Measurements from ENCODE around the gene MEGF10. TPM values are rescaled to one million over a fixed set of nuclear protein-coding genes. Genes with fewer than 3 reads are reported as not detected.
"Not testable (repeated sequence)": the region's sequence is repeated elsewhere in the genome, so short reads cannot be mapped to it uniquely, and the experiment has no call there.

Gene MEGF10
- total RNA-seq, 4 donors from 2014 or later, result 0.27 to 5.4 (median 0.97) TPM

DNA sequence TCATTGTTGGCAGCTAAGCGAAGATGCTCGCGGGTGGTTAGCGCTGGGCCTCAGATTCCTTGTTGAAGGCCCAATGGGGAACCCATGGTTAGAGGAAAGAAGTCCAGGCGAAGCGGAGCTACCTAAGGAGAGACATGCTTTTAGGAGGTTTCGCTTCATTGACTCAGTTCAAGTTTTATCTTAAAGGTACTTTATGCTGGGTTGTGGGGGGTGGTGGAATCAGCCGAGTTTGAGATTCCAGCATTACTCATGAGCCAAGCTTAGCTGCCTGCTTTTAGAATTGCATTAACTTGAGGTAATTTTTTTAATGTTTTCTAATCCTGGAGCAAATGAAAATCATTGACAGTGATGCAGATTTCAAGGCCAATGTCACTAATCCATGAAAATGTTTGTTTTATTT, 16.1 kb downstream of the MEGF10 start:
- no peak for TF ChIP-seq EP300 (IDR thresholded peaks at IDR 0.05)
- no peak for TF ChIP-seq POLR2A (IDR thresholded peaks at IDR 0.05)
- TF ChIP-seq, protein P1, sequence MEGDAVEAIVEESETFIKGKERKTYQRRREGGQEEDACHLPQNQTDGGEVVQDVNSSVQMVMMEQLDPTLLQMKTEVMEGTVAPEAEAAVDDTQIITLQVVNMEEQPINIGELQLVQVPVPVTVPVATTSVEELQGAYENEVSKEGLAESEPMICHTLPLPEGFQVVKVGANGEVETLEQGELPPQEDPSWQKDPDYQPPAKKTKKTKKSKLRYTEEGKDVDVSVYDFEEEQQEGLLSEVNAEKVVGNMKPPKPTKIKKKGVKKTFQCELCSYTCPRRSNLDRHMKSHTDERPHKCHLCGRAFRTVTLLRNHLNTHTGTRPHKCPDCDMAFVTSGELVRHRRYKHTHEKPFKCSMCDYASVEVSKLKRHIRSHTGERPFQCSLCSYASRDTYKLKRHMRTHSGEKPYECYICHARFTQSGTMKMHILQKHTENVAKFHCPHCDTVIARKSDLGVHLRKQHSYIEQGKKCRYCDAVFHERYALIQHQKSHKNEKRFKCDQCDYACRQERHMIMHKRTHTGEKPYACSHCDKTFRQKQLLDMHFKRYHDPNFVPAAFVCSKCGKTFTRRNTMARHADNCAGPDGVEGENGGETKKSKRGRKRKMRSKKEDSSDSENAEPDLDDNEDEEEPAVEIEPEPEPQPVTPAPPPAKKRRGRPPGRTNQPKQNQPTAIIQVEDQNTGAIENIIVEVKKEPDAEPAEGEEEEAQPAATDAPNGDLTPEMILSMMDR (IDR thresholded peaks at IDR 0.05), result no peak
- TF ChIP-seq POLR2AphosphoS5 (IDR thresholded peaks at IDR 0.05), result no peak
- H3K9me3 ChIP-seq, result no peaks in the 10 kb centered on the region
- no peak overlapping the region for H3K27ac ChIP-seq
- no peaks in the 10 kb centered on the region for H3K27me3 ChIP-seq
- H3K4me1 ChIP-seq, result peaks cover 0 to 5% (median 0%) of the 10 kb centered on the region in 3 donors
- ATAC-seq, result no peak
- WGBS, 2 donors (ENCODE audit: low coverage in 1 of 2), result 61 to 68% methylated on average over 2 to 4 of the region's 8 CpGs
- H3K36me3 ChIP-seq, result no peaks in the 10 kb centered on the region
- no peak overlapping the region for H3K4me3 ChIP-seq

DNA sequence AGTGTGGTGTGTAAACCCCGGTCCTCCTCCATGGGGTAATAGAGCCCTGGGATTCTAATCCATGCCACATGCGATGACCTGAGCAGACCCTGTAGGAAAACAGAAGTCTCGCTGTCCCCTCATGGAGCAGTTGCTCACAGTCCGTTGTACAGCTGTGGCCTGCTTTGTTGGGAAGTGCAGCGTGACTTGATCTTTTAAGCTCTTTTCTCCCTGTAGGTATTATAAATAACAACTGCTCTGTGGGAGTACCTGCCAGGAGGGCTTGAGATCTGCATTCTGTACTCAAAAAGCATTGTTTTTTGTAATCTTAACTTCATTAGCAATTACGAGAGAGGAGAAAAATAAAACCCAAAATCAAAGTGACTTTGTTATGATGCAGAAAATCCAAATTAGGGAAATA, 17.3 kb downstream of the MEGF10 start:
- 81 to 86% methylated on average over 6 of the region's 6 CpGs for WGBS, 2 donors (ENCODE audit: low coverage in 1 of 2)
- no peaks in the 10 kb centered on the region for H3K36me3 ChIP-seq
- no peaks in the 10 kb centered on the region for H3K9me3 ChIP-seq
- no peak overlapping the region for H3K4me3 ChIP-seq
- TF ChIP-seq EP300 (IDR thresholded peaks at IDR 0.05) (no peak), POLR2AphosphoS5 (IDR thresholded peaks at IDR 0.05) (no peak)
- peaks cover 0 to 9% (median 0%) of the 10 kb centered on the region in 3 donors for H3K4me1 ChIP-seq
- no peak overlapping the region for H3K27ac ChIP-seq
- H3K27me3 ChIP-seq, result no peaks in the 10 kb centered on the region
- ATAC-seq, result no peak

DNA sequence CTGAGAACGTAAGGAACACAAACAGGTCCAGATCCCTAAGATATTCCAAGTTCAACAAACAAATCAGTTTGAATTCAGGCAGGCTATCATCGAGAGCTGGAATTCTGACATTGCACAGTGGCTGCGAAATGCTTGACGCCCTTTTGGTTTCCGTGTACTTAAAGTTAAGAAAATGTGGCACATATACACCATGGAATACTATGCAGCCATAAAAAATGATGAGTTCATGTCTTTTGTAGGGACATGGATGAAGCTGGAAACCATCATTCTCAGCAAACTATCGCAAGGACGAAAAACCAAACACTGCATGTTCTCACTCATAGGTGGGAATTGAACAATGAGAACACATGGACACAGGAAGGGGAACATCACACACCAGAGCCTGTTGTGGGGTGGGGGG, 17.7 kb downstream of the MEGF10 start:
- not testable (repeated sequence) for ATAC-seq, H3K4me1 ChIP-seq, H3K9me3 ChIP-seq, H3K27me3 ChIP-seq, H3K4me3 ChIP-seq, H3K36me3 ChIP-seq, H3K27ac ChIP-seq
- 92 to 99% methylated on average over 5 of the region's 7 CpGs for WGBS, 2 donors (ENCODE audit: low coverage in 1 of 2)

DNA sequence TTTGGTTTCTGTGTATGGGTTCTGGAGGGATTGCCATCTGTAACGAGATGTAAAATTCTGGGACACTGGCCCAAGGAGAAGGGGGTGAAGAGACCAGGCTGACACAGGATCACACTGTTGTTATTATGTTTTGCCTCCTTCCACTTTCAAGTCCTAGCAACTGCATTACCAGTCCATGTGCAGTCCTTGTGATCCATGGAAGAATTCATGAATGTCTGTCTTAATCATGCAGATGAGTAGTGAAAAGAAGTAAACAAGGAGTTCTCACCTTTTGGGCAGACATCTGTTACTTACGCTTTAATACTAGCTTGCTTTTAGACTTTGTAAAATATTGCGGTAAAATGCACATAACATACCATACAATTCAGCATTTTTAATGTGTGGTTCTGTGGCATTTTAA, 18.3 kb downstream of the MEGF10 start:
- H3K4me3 ChIP-seq, result no peak overlapping the region
- no peak for TF ChIP-seq EP300 (IDR thresholded peaks at IDR 0.05)
- no peak for TF ChIP-seq POLR2A (IDR thresholded peaks at IDR 0.05)
- TF ChIP-seq, protein P1 (IDR thresholded peaks at IDR 0.05), result no peak
- TF ChIP-seq POLR2AphosphoS5 (IDR thresholded peaks at IDR 0.05), result no peak
- no peak overlapping the region for H3K27ac ChIP-seq
- ATAC-seq, result no peak
- no peaks in the 10 kb centered on the region for H3K27me3 ChIP-seq
- no peaks in the 10 kb centered on the region for H3K36me3 ChIP-seq
- H3K4me1 ChIP-seq, result peaks cover 0 to 9% (median 0%) of the 10 kb centered on the region in 3 donors
- WGBS, 2 donors (ENCODE audit: low coverage in 1 of 2), result 67 to 72% methylated on average over 3 of the region's 3 CpGs
- no peaks in the 10 kb centered on the region for H3K9me3 ChIP-seq

DNA sequence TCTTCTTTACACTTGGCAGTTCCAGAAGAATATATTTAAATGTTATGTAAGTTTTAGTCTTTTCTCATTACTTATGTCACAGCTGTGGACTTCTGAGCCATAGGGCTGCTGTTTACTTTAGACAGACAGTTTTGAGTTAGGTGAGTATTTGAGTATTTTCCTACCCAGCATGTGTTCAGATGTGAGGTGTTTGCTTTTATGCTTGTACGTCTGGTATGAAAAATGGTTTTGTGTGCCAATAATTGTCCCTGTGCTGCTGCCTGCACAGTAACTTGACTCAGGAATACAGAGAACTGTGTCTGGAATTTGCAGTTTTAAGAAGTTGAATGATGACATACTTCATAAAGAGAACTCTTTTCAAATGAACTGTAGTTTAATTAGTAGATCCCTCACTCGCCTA, 20.8 kb downstream of the MEGF10 start:
- Histone ChIP-seq H3K4me1 (peaks cover 0 to 9% (median 0%) of the 10 kb centered on the region in 3 donors), H3K9me3 (no peaks in the 10 kb centered on the region), H3K36me3 (no peaks in the 10 kb centered on the region), H3K27ac (no peak overlapping the region), H3K27me3 (no peaks in the 10 kb centered on the region), H3K4me3 (no peak overlapping the region)
- no peak for TF ChIP-seq EP300 (IDR thresholded peaks at IDR 0.05)
- TF ChIP-seq, protein P1 (IDR thresholded peaks at IDR 0.05), result no peak
- TF ChIP-seq POLR2AphosphoS5 (IDR thresholded peaks at IDR 0.05), result no peak
- TF ChIP-seq POLR2A (IDR thresholded peaks at IDR 0.05), result no peak
- no peak for ATAC-seq
- 25 to 38% methylated on average over 2 of the region's 2 CpGs for WGBS, 2 donors (ENCODE audit: low coverage in 1 of 2)

DNA sequence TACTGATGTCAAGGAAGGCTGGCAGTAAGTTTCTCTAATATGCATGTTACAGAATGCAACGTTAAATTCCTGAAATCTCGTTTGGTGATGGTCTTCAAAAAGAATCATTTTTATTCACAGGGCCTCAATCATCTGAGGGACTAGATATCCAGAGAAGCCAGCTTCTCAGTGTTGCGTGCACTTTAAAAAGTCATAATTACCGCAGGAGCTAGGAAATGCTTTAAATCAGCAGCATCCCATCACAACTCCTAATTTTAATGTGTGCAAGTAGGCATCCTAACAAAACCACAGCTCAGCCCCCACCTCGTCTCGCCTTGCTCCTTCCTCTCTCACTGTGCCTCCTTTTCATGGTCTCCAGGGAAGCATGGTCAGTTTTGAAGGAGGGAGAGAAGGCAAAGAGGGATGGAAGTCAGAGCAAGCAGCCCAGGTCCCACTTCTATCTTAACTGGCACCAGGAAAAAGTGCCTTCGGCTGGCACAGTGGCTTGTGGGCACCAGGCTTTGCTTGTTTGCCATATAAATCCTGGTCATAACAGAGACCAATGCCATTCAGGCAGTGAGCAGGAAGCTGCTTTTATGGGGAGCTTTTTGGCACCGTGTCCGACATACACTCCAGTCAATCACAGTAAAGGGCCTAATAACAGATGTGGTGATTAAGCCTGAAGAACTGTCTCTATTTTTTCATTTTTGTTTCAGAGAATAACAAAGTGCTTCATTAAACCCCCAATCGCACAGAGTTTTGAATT, 21.4 kb downstream of the MEGF10 start:
- TF ChIP-seq POLR2A (IDR thresholded peaks at IDR 0.05) (no peak), POLR2AphosphoS5 (IDR thresholded peaks at IDR 0.05) (no peak)
- TF ChIP-seq, protein P1 (IDR thresholded peaks at IDR 0.05), result no peak
- Histone ChIP-seq H3K9me3 (no peaks in the 10 kb centered on the region), H3K27ac (no peak overlapping the region), H3K4me3 (no peak overlapping the region), H3K4me1 (peaks cover 0 to 9% (median 0%) of the 10 kb centered on the region in 3 donors), H3K36me3 (no peaks in the 10 kb centered on the region), H3K27me3 (no peaks in the 10 kb centered on the region)
- WGBS, 2 donors (ENCODE audit: low coverage in 1 of 2), result 32 to 45% methylated on average over 2 to 8 of the region's 10 CpGs
- ATAC-seq, result no peak

Data from gastroesophageal sphincter (tissue), 4 donors.